B cell (primary cell): Measurements from ENCODE around the gene S1PR5. TPM values are rescaled to one million over a fixed set of nuclear protein-coding genes. Genes with fewer than 3 reads are reported as not detected.

Experiments
- ATAC-seq: fragments of 200-7000 bp; cut with Tn5 transposase; one replicate; pipeline ENCODE4 v1.10.0; 2021; ENCODE audit warnings: low read depth, mild to moderate bottlenecking, moderate number of reproducible peaks, moderate library complexity
- CTCF ChIA-PET: fragments of 350-600 bp; sonication (Branson Sonifier 250); formaldehyde crosslinking; loops from one replicate; lab custom pipeline; 2021; ENCODE audit warnings: antibody characterized with exemption, inconsistent platforms; lab: Charles Lee
- POLR2A ChIA-PET: fragments of 350-600 bp; sonication (Branson Sonifier 250); formaldehyde crosslinking; loops from one replicate; lab custom pipeline; 2021; ENCODE audit warnings: antibody characterized with exemption; lab: Charles Lee
- DNase-seq: peaks from one replicate; pipeline ENCODE4 v3.0.0; 2013
- H2AFZ ChIP-seq: 2 replicates; pipeline ENCODE4 v1.6.1; 2012; ENCODE audit warnings: mild to moderate bottlenecking, low read depth, low read length; ENCODE audit not compliant: insufficient read depth, poor library complexity, severe bottlenecking
- H3K27ac ChIP-seq, 2 donors: 1 replicate in 1 of 2; 2 replicates in 1 of 2; pipeline ENCODE4 v1.5.1; 2012 to 2013; ENCODE audit warnings: low read length in 2 of 2, mild to moderate bottlenecking in 2 of 2, moderate library complexity in 1 of 2
- H3K27me3 ChIP-seq, 4 experiments: fragments of 200-600 bp in 1 of 4; sonication (generic) in 1 of 4; replicated peaks in 1 of 4; 1 replicate in 2 of 4; 2 replicates in 2 of 4; pipeline versions ENCODE4 v1.6.1 to v1.7.0; 2013 to 2016; ENCODE audit warnings: low read length in 3 of 4, mild to moderate bottlenecking in 2 of 4, mixed read lengths in 1 of 4, moderate library complexity in 1 of 4; ENCODE audit not compliant: insufficient read depth in 4 of 4, control insufficient read depth in 3 of 4; ENCODE audit errors: control extremely low read depth in 1 of 4
- H3K36me3 ChIP-seq, 2 experiments: replicated peaks in 1 of 2; 1 replicate in 1 of 2; 2 replicates in 1 of 2; pipeline versions ENCODE4 v1.6.1 to v1.7.1; 2013; ENCODE audit warnings: low read length in 1 of 2; ENCODE audit not compliant: insufficient read depth in 2 of 2, control insufficient read depth in 1 of 2; ENCODE audit errors: control extremely low read depth in 1 of 2, extremely low read depth in 1 of 2
- H3K4me1 ChIP-seq, 2 donors: fragments of 200-600 bp in 1 of 2; sonication (generic) in 1 of 2; 1 replicate in 1 of 2; 2 replicates in 1 of 2; pipeline versions ENCODE4 v1.5.1 to v1.6.1; 2013 to 2017; ENCODE audit warnings: low read length in 2 of 2; ENCODE audit not compliant: control insufficient read depth in 2 of 2, insufficient read depth in 2 of 2
- H3K4me2 ChIP-seq: replicated peaks from 2 replicates; pipeline ENCODE3; 2012; ENCODE audit warnings: mild to moderate bottlenecking, low read depth, low read length; ENCODE audit not compliant: poor library complexity, severe bottlenecking
- H3K4me3 ChIP-seq, 5 experiments: fragments of 200-600 bp in 1 of 5; sonication (generic) in 1 of 5; 1 replicate in 3 of 5; 2 replicates in 2 of 5; pipeline versions ENCODE4 v1.5.1 to v1.7.0; 2011 to 2016; ENCODE audit warnings: low read length in 4 of 5, mild to moderate bottlenecking in 4 of 5, low read depth in 2 of 5, control low read depth in 1 of 5, moderate library complexity in 1 of 5; ENCODE audit not compliant: insufficient read depth in 1 of 5; ENCODE audit errors: control extremely low read depth in 1 of 5, extremely low read depth in 1 of 5
- H3K79me2 ChIP-seq: fragments of 200-600 bp; sonication (generic); one replicate; pipeline ENCODE4 v1.6.0; 2016; ENCODE audit warnings: low read length; ENCODE audit not compliant: control insufficient read depth, insufficient read depth
- H3K9ac ChIP-seq: fragments of 200-600 bp; sonication (generic); 2 replicates; pipeline ENCODE4 v1.6.1; 2017; ENCODE audit warnings: mild to moderate bottlenecking, low read length, moderate library complexity
- H3K9me3 ChIP-seq, 3 donors: one replicate each; pipeline versions ENCODE4 v1.6.1 to v1.7.1; 2013; ENCODE audit warnings: low read length in 2 of 3; ENCODE audit not compliant: control insufficient read depth in 2 of 3, insufficient read depth in 1 of 3; ENCODE audit errors: control extremely low read depth in 1 of 3
- H4K20me1 ChIP-seq: 2 replicates; pipeline ENCODE4 v1.6.0; 2012; ENCODE audit warnings: mild to moderate bottlenecking, low read length; ENCODE audit not compliant: insufficient read depth, control insufficient read depth, poor library complexity, severe bottlenecking
- H3K27ac Mint-ChIP-seq: one replicate; pipeline ENCODE4 v1.8.0; 2021; ENCODE audit warnings: mixed read lengths
- H3K27me3 Mint-ChIP-seq: one replicate; pipeline ENCODE4 v1.8.0; 2021; ENCODE audit warnings: mixed read lengths
- H3K4me1 Mint-ChIP-seq: one replicate; pipeline ENCODE4 v1.8.0; 2021; ENCODE audit warnings: mixed read lengths
- H3K4me3 Mint-ChIP-seq: one replicate; pipeline ENCODE4 v1.8.0; 2021; ENCODE audit warnings: mixed read lengths
- H3K9me3 Mint-ChIP-seq: one replicate; pipeline ENCODE4 v1.8.0; 2022; ENCODE audit warnings: mixed read lengths; ENCODE audit not compliant: insufficient read depth
- EZH2 ChIP-seq: IDR thresholded peaks from 2 replicates; pipeline ENCODE4 v1.6.1; 2012; ENCODE audit warnings: borderline replicate concordance, low read depth, mild to moderate bottlenecking, moderate library complexity, low read length; ENCODE audit not compliant: insufficient read depth, poor library complexity, severe bottlenecking
- WGBS: methylation state at CpG from one replicate; pipeline ENCODE4 v1.1.5; 2013; ENCODE audit warnings: missing lambda C conversion rate; ENCODE audit not compliant: insufficient coverage; 5-methylcytosine and 5-hydroxymethylcytosine counted together
- intact Hi-C: fragments of 100-400 bp; cut with micrococcal nuclease; formaldehyde crosslinking; loops from one replicate; pipeline ENCODE4 v1.10.0; 2022
- polyA plus RNA-seq: library from polyadenylated mRNA; depleted of rRNA; stranded (reverse); fragments of >200 nt; gene quantifications from 2 replicates; pipeline ENCODE4 v1.2.3, GENCODE V29; 2012
- total RNA-seq, 2 donors: library from RNA; stranded (reverse); fragments of 120-200 nt in 1 of 2; gene quantifications; 1 replicate in 1 of 2; 2 replicates in 1 of 2; pipeline versions ENCODE4 v1.2.3 to v1.2.4, GENCODE V29; 2013 to 2022
- TF ChIP-seq, protein P1 (sequence below): fragments of 200-600 bp; IDR thresholded peaks from one replicate; pipeline ENCODE4 v1.8.0; 2022; ENCODE audit warnings: antibody characterized with exemption, mild to moderate bottlenecking

S1PR5 gene
- total and polyA plus RNA-seq, 2 donors (not counting 1 experiment from before 2014, with no cell fraction given): 0.27 to 0.67 TPM

DNA sequence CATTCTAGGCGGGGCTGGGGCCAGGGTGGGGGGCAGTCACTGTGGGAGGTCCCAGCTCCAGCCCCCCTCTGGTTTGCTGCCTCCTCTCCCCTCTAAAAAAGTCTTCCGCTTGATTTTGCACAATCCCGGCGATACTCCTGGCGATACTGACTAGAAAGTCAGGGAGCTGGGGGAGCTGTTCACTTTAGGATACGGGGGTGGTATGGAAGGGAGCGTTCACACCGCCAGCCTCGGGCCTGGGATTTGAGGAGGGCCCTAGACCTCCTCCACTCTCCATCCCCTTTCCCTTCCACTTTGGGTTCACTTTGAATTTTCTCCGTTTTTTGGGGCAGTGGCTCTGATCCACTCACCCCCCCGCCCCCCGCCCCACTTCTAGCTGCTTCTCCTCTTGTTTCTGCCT lies 49.1 kb downstream of the S1PR5 start:
- H3K4me3 ChIP-seq: no peak overlapping the region
- no peaks in the 10 kb centered on the region for H3K9me3 Mint-ChIP-seq
- no peaks in the 10 kb centered on the region for H3K27me3 ChIP-seq
- no peak overlapping the region for H3K4me2 ChIP-seq
- H3K4me1 ChIP-seq: no peaks in the 10 kb centered on the region
- H3K9me3 ChIP-seq: no peaks in the 10 kb centered on the region
- no peaks in the 10 kb centered on the region for H3K79me2 ChIP-seq
- no peaks in the 10 kb centered on the region for H3K36me3 ChIP-seq
- H3K27ac ChIP-seq: no peak overlapping the region
- H2AFZ ChIP-seq: no peak overlapping the region
- H4K20me1 ChIP-seq: no peaks in the 10 kb centered on the region
- ChIA-PET POLR2A (interaction anchor here (0.6 kb wide), 1 partner anchor 183 kb away, joined by 9 read pairs; no protein-coding TSS in a partner anchor), CTCF (interaction anchor here (0.6 kb wide), 2 partner anchors 31 to 76 kb away, joined by 3 read pairs; no protein-coding TSS in a partner anchor)
- H3K9ac ChIP-seq: no peak overlapping the region
- peaks cover 6% of the 10 kb centered on the region for H3K27me3 Mint-ChIP-seq
- H3K27ac Mint-ChIP-seq: no peak overlapping the region
- ATAC-seq (no peak), DNase-seq (no peak)
- intact Hi-C loops: no loop called here
- no peaks in the 10 kb centered on the region for H3K4me1 Mint-ChIP-seq
- TF ChIP-seq, protein P1, sequence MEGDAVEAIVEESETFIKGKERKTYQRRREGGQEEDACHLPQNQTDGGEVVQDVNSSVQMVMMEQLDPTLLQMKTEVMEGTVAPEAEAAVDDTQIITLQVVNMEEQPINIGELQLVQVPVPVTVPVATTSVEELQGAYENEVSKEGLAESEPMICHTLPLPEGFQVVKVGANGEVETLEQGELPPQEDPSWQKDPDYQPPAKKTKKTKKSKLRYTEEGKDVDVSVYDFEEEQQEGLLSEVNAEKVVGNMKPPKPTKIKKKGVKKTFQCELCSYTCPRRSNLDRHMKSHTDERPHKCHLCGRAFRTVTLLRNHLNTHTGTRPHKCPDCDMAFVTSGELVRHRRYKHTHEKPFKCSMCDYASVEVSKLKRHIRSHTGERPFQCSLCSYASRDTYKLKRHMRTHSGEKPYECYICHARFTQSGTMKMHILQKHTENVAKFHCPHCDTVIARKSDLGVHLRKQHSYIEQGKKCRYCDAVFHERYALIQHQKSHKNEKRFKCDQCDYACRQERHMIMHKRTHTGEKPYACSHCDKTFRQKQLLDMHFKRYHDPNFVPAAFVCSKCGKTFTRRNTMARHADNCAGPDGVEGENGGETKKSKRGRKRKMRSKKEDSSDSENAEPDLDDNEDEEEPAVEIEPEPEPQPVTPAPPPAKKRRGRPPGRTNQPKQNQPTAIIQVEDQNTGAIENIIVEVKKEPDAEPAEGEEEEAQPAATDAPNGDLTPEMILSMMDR: no peak
- TF ChIP-seq EZH2: no peak
- no peak overlapping the region for H3K4me3 Mint-ChIP-seq
- 79% methylated on average over 3 of the region's 12 CpGs for WGBS

DNA sequence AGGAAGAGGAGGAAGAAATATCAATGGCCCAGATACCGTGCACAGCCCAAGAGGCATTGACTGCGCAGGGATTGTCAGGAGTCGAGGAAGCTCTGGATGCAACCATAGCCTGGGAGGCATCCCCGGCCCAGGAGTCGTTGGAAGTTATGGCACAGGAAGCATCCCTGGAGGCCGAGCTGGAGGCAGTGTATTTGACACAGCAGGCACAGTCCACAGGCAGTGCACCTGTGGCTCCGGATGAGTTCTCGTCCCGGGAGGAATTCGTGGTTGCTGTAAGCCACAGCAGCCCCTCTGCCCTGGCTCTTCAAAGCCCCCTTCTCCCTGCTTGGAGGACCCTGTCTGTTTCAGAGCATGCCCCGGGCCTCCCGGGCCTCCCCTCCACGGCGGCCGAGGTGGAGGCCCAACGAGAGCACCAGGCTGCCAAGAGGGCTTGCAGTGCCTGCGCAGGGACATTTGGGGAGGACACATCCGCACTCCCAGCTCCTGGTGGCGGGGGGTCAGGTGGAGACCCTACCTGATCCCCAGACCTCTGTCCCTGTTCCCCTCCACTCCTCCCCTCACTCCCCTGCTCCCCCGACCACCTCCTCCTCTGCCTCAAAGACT lies 50.0 kb downstream of the S1PR5 start:
- H3K79me2 ChIP-seq: no peaks in the 10 kb centered on the region
- H3K4me2 ChIP-seq: no peak overlapping the region
- no peak overlapping the region for H3K9ac ChIP-seq
- H3K4me3 Mint-ChIP-seq: no peak overlapping the region
- intact Hi-C loops: no loop called here
- CTCF ChIA-PET: interaction anchor here (0.5 kb wide), 1 partner anchor 44 kb away, joined by 5 read pairs; no protein-coding TSS in a partner anchor
- POLR2A ChIA-PET: interaction anchor here (0.6 kb wide), 1 partner anchor 23 kb away, joined by 9 read pairs; no protein-coding TSS in a partner anchor
- 85% methylated on average over 19 of the region's 20 CpGs for WGBS
- H3K9me3 ChIP-seq: no peaks in the 10 kb centered on the region
- DNase-seq (no peak), ATAC-seq (no peak)
- no peak overlapping the region for H3K4me3 ChIP-seq
- H3K9me3 Mint-ChIP-seq: no peaks in the 10 kb centered on the region
- H3K27me3 Mint-ChIP-seq: peaks cover 6% of the 10 kb centered on the region
- no peaks in the 10 kb centered on the region for H3K4me1 Mint-ChIP-seq
- TF ChIP-seq, protein P1: no peak
- no peak for TF ChIP-seq EZH2
- no peaks in the 10 kb centered on the region for H3K36me3 ChIP-seq
- H3K27ac Mint-ChIP-seq: no peak overlapping the region
- no peaks in the 10 kb centered on the region for H4K20me1 ChIP-seq
- no peaks in the 10 kb centered on the region for H3K27me3 ChIP-seq
- H2AFZ ChIP-seq: no peak overlapping the region
- H3K27ac ChIP-seq: no peak overlapping the region
- H3K4me1 ChIP-seq: no peaks in the 10 kb centered on the region
